IPS-18a (cell line): ENCODE measurements around the gene PKMYT1.

Source experiments
- H3K27ac ChIP-seq: one replicate; pipeline ENCODE4 v1.5.1; 2013; ENCODE audit warnings: low read length
- H3K27me3 ChIP-seq: one replicate; pipeline ENCODE4 v1.6.1; 2013; ENCODE audit warnings: mild to moderate bottlenecking, low read length; ENCODE audit not compliant: control insufficient read depth, insufficient read depth
- H3K36me3 ChIP-seq: one replicate; pipeline ENCODE4 v1.6.1; 2013; ENCODE audit warnings: low read depth, low read length; ENCODE audit not compliant: control insufficient read depth
- H3K4me1 ChIP-seq: one replicate; pipeline ENCODE4 v1.6.1; 2013; ENCODE audit warnings: low read depth, low read length; ENCODE audit not compliant: control insufficient read depth
- H3K4me3 ChIP-seq: one replicate; pipeline ENCODE4 v1.5.1; 2013; ENCODE audit warnings: low read length
- H3K9ac ChIP-seq: one replicate; pipeline ENCODE4 v1.6.1; 2013; ENCODE audit warnings: mild to moderate bottlenecking, low read length, moderate library complexity
- H3K9me3 ChIP-seq: one replicate; pipeline ENCODE4 v1.6.1; 2013; ENCODE audit warnings: low read depth, low read length; ENCODE audit not compliant: control insufficient read depth

PKMYT1 gene

DNA sequence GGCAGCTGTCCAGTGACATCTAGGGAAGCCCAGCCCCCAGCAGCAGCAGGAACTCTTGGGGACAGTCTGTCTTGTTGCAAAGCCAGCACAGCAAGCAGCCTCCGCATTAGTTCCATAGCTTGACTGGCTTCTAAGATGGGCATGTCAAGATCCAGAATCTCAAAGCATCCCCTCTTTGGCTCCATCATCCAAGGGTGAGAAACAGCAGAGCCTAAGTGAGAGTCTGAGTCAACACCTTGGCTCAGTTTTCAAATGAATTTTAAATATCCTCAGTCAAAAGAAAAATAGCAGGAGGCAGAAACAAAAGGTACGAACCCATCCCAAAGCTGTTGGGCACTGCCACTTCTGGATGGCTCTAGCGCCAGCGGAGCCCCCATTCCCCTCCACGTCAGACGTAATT is 34.7 kb upstream of the PKMYT1 start:
- Histone ChIP-seq H3K4me1 (peaks cover 34% of the 10 kb centered on the region), H3K9ac (no peak overlapping the region), H3K27me3 (peaks cover 15% of the 10 kb centered on the region)

DNA sequence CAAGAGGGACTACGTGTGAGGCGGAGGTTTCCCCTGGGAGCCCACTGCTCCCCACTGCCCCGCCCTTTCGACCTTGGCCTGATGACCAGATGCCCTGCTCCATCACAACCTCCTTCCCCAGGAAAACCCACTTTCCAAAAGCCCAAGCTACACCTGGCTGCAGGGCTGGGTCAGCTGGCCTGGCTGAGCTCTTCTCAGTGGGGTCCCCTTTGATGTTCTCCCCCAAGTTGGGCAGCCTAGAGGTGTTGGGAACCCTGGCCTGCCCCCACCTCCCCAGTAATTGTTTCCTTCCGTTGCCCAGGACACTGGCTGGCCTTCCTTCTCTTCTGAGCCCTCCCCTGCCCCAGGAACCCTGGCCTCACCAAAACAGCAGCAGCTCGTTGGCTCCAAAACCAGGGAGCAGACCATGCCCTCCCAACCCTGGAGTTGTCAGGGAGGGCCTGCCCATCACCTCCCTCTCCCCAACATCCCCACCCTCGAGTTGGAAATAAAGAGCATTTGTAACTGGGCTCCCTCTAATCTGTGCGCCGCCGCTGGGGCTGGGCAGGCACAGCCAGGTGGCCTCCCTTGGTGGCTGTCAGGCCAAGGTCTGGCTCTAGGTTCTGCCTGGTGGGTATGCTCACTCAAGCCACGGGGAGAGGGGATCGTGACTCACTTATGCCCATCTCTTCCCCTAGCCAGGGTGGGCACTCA is 33.9 kb upstream of the PKMYT1 start:
- H3K27ac ChIP-seq: no peak overlapping the region
- peaks cover 15% of the 10 kb centered on the region for H3K27me3 ChIP-seq
- H3K36me3 ChIP-seq: peaks cover 19% of the 10 kb centered on the region
- H3K4me1 ChIP-seq: peaks cover 39% of the 10 kb centered on the region
- no peaks in the 10 kb centered on the region for H3K9me3 ChIP-seq
- H3K9ac ChIP-seq: no peak overlapping the region
- H3K4me3 ChIP-seq: peak overlapping the region; percentile 6

More for the DNA sequence above, 34.7 kb upstream of the PKMYT1 start:
- Histone ChIP-seq H3K36me3 (peaks cover 19% of the 10 kb centered on the region), H3K4me3 (peak overlapping the region; percentile 6), H3K9me3 (no peaks in the 10 kb centered on the region), H3K27ac (no peak overlapping the region)

DNA sequence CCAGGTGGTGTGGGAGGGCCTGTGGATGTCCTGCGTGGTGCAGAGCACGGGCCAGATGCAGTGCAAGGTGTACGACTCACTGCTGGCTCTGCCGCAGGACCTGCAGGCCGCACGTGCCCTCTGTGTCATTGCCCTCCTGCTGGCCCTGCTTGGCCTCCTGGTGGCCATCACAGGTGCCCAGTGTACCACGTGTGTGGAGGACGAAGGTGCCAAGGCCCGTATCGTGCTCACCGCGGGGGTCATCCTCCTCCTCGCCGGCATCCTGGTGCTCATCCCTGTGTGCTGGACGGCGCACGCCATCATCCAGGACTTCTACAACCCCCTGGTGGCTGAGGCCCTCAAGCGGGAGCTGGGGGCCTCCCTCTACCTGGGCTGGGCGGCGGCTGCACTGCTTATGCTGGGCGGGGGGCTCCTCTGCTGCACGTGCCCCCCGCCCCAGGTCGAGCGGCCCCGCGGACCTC is 33.3 kb upstream of the PKMYT1 start:
- no peak overlapping the region for H3K27ac ChIP-seq
- peak overlapping the region; percentile 51 for H3K4me3 ChIP-seq
- no peak overlapping the region for H3K9ac ChIP-seq
- no peaks in the 10 kb centered on the region for H3K9me3 ChIP-seq
- H3K27me3 ChIP-seq: peaks cover 14% of the 10 kb centered on the region
- H3K36me3 ChIP-seq: peaks cover 19% of the 10 kb centered on the region
- H3K4me1 ChIP-seq: peaks cover 45% of the 10 kb centered on the region

DNA sequence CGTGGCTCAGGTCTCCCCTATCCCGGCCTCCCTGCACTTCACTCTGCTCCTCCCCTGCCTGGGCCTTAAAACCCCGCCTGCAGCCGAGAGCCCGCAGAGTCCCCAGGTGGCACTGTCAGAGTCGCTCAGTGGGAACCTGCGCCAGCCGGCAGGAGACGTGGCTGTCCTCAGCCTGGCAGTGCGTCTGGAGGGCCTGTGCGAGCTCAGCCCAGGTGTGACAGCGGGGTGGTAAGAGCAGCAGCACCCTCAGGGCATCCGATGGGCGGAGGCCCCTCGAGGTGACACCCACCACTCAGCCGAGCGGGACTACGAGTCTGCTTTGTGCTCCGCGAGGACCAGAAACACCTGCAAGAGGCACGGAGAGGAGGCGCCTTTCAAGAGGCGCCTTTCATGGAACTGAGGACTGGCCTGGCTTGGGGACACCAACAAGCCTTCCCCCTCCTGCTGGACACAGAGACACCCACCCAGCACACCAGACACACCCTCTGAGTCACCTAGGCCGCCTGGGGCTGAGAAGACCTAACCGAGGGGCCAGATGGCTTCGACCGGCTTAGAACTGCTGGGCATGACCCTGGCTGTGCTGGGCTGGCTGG is 32.7 kb upstream of the PKMYT1 start, which contains the start of gene CLDN9:
TSS of gene CLDN9 (plus strand) at position 96 of the 593 bp plus-strand sequence. CDS start at position 536, 440 bp downstream.
- Histone ChIP-seq H3K27me3 (peaks cover 11% of the 10 kb centered on the region), H3K9me3 (no peaks in the 10 kb centered on the region), H3K36me3 (peaks cover 19% of the 10 kb centered on the region), H3K9ac (peak within 1 kb of the TSS; percentile 28), H3K4me1 (peaks cover 45% of the 10 kb centered on the region), H3K4me3 (peak within 1 kb of the TSS; percentile 51), H3K27ac (no peak within 1 kb of the TSS)

DNA sequence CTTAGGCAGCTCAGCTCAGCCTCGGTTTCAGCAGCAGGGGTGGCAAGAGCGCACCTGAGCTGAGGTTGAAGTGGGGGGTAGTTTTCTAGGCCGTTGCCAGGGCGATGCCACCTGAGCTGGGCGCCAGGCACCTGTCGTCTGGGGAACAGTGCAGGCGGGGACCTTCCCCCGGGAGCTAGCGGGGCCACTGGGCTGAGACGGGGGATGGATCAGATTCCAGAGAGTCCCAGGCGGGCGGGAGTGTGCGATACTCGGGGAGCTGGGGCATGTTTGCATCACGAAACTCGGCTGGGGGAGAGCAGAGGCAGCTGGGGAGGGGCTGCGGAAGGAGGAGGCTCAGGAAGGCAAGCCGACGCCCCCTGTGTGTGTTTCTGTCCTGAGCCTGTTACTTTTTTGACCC is 32.0 kb upstream of the PKMYT1 start:
- Histone ChIP-seq H3K9ac (peak overlapping the region; percentile 28), H3K4me1 (peaks cover 52% of the 10 kb centered on the region), H3K27me3 (peaks cover 11% of the 10 kb centered on the region), H3K36me3 (peaks cover 19% of the 10 kb centered on the region), H3K9me3 (no peaks in the 10 kb centered on the region), H3K27ac (no peak overlapping the region), H3K4me3 (peak overlapping the region; percentile 51)

DNA sequence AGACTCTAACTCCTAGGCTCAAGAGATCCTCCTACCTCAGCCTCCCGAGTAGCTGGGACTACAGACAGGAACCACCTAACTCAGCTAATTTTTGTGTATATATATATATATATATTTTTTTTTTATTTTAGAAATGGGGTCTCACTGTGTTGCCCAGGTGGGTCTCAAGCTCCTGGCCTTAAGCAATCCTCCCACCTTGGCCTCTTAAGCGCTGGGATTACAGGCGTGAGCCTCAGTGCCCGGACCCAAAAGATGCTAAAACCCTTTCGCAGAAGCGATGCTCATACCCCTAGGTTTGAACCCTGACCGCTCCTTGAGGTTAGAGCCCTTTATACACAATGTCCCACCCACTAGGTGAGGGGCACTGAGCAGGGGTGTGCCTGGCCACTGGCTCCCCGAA is 30.3 kb upstream of the PKMYT1 start:
- H3K9me3 ChIP-seq: no peaks in the 10 kb centered on the region
- peaks cover 11% of the 10 kb centered on the region for H3K27me3 ChIP-seq
- peaks cover 11% of the 10 kb centered on the region for H3K36me3 ChIP-seq
- peak overlapping the region; percentile 42 for H3K4me3 ChIP-seq
- H3K9ac ChIP-seq: no peak overlapping the region
- peak overlapping the region; percentile 47 for H3K27ac ChIP-seq
- peaks cover 61% of the 10 kb centered on the region for H3K4me1 ChIP-seq

DNA sequence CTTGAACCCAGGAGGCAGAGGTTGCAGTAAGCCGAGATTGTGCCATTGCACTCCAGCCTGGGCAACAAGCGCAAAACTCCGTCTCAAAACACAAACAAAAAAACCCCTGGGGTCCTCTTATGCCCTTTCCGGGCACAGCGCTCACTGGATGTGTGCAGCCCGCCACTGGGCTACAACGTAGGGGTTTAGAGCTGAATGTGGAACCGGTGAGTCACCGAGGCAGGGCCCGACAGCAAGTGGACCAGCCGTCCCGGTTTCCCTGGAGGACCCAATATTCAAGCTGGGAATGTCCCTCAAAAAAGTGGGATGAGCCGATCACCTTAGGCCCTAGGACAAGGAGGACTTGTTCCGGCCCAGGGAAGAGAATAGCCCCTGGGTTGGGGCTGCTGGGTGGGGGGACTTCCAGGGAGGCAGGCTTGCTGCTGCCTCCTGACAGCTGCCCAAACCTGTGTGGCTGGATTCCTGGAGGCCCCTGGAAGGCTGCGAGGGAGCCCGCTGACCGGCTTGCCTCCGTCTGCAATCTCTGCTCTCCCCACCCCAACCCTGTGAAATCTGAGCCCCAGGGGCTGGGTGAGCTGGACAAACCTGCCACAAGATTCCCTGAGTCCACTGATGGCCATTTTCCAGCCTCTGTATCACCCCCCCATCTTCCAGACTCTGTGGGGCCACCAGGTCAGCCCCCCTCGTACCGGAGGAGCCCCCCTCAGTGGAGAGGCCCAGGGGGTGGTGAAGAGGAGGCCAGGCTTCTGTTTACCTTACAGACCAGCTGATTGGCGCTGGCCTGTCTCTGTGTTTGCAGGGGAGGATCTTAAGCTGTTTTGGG is 29.5 kb upstream of the PKMYT1 start:
- Histone ChIP-seq H3K36me3 (peaks cover 4% of the 10 kb centered on the region), H3K27ac (peak overlapping the region; percentile 99), H3K4me1 (peaks cover 56% of the 10 kb centered on the region), H3K9ac (peak overlapping the region; percentile 47), H3K27me3 (peaks cover 11% of the 10 kb centered on the region), H3K4me3 (peak overlapping the region; percentile 42), H3K9me3 (no peaks in the 10 kb centered on the region)

DNA sequence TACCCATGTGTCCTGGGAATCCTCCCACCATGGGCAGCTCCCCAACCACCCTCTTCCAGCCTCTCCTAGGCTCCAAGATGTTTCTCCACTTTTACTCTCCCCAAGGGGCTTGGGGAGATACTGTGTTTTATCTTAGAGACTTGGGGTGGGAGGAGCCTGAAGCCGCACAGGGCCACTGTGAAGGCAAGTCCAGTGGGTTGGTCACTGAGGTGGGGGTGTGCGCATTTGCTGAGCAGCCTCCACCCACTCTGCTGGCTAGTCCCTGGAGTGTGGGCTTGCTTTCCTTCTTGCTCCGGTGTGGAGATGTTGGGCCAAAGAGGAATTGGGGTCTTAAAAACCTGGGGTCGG is 28.4 kb upstream of the PKMYT1 start:
- Histone ChIP-seq H3K36me3 (no peaks in the 10 kb centered on the region), H3K4me3 (peak overlapping the region; percentile 42), H3K9ac (peak overlapping the region; percentile 47), H3K9me3 (no peaks in the 10 kb centered on the region), H3K4me1 (peaks cover 48% of the 10 kb centered on the region), H3K27ac (peak overlapping the region; percentile 99), H3K27me3 (peaks cover 11% of the 10 kb centered on the region)

DNA sequence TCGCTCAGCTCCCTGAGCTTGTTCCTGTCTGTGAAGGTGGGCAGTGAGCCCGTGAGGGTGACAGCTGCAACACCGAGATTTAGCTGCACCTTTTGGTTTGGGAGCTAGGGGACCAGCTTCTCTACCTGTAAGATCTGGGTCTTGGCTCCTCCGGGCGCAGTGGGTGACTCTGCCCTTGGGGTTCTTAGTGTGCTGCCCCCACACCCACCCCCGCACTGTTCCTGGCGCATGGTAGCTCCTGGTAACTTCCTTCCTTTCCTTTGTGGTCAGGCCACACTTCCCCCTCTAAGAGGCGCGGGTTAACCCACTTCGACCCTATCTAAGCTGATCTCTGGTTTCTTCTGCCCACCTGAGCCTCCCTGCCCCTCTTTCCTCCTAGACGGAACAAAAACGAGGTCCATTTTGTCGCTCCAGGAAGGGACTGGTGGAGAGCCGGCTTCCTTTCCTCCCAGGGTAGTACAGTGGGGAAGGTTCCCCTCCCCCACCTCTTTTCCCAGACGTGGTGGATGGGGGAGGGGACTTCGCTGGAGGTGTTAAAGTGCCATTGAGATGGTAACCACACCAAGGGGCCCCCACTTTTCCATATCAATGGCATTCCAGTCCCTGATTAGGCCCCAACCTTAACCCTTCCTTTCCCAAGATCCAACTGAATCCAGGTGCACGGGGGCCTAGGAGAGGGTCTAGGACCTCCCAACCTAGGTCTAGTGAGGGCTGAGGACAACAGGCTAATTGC is 27.9 kb upstream of the PKMYT1 start:
- peaks cover 47% of the 10 kb centered on the region for H3K4me1 ChIP-seq
- no peaks in the 10 kb centered on the region for H3K9me3 ChIP-seq
- H3K27ac ChIP-seq: peak overlapping the region; percentile 99
- peak overlapping the region; percentile 86 for H3K9ac ChIP-seq
- peaks cover 11% of the 10 kb centered on the region for H3K27me3 ChIP-seq
- H3K4me3 ChIP-seq: peak overlapping the region; percentile 61
- H3K36me3 ChIP-seq: no peaks in the 10 kb centered on the region

DNA sequence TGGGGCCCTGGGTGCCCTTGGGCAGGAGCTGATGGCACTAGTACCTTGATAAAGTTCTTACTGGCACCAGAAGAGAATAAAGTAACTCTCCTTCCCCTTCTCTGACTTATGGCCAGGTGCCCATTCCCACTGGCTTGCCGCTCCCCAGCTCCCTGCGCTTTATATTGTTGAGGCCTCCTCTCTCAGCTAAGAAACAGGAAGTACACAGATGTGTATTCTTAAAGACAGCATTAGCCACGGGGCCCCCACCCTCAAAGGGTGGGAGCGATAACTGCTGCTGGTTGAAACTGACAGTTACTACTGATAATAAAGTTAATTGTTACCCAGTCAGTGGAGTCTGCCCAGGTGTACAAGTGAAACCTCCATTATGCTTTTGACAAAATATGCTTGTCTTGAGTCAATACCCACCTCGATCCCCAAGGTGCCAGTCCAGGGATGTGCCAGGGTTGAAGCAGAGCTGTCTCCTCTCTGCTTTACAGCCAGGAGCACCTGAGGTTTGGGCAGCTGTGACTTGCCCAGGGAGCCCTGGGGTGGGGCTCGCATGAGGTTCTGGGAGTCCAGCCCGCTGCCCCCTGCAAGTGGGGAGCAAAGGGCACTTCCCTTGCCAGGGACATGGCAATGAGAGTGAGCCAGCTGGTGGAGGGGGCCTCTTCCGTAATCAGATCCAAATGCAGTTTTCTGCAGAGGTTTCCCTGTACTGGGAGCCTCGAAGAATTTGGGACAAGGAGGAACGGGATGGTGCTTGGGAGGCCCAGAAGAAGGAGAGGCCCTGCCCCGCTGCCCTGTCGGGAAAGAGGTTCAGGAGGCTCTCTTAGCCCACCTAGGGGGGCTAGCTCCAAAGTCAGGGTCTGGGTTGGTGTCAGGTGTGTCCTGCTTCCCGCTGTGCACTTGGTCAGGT is 27.1 kb upstream of the PKMYT1 start:
- peak overlapping the region; percentile 61 for H3K4me3 ChIP-seq
- H3K27ac ChIP-seq: peak overlapping the region; percentile 99
- H3K27me3 ChIP-seq: peaks cover 5% of the 10 kb centered on the region
- peak overlapping the region; percentile 86 for H3K9ac ChIP-seq
- no peaks in the 10 kb centered on the region for H3K9me3 ChIP-seq
- peaks cover 43% of the 10 kb centered on the region for H3K4me1 ChIP-seq
- H3K36me3 ChIP-seq: no peaks in the 10 kb centered on the region
